ENCODE data around the gene KCNMB2.
"Not testable (repeated sequence)": the region's sequence is repeated elsewhere in the genome, so short reads cannot be mapped to it uniquely, and the experiment has no call there.

The KCNMB2 gene

DNA sequence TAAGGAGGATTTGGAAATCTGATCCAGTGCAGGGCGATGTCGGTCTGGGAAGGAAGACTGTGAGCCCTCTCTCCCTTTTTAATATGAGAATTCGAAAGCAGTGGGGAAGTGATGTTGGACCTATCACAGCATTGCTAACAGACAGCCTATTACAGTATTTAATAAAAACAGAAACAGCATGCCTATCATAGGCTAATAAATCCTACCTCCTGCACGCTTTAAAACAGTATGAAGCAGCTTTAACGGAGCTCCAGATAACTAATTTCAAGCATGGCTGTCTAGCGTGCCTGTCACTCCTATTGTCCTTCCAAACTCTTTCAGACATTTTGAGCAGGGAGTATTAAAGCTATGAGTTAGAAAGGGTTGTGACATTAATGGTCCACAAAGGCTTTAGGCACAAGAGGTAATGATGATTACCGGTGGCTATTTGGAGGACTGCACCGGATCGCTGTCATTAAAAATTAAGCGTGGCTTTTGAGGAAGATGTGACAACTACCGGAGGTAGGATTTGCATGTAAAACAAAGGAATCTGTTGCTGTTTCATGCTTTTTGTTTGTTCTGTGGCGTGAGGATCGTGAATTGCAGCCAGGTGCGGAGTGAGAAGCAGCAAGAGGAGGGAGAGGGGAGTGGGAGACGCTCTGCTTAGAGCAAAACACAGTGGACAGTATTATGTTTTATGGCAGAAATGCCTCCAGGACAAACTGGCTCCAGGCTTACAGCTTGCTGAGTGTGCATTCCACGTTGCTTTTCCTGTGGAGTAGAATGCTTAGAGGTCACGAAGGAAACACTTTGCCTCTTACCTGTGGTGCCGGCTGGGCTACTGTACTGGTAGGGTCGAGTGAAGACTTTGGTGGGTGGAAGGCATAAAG is at the start of gene KCNMB2:
Gene KCNMB2 (plus strand): TSS at position 226 of the 869 bp plus-strand sequence.
- no peak for DNase-seq (ENCODE audit: low read depth in 2 of 2)

DNA sequence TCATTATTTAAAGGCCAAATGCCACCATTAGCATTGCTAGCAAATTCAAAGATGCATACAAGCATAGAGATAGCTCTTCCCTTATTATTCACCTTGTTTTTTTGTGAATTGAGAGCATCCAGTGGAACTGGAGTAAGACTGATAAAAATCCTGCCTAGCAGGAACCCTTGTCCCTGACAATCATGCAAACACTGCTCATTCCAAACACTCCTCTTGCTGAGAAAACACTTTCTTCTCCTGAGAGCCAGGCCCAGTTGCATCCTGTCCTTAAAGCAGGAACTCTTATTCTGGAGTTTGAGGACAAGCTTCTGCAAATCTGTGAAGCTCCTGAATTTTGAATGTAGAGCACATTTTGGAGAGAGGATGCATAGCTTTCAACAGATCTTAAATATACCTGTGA is 49.3 kb upstream of the KCNMB2 start:
- no peak for DNase-seq (ENCODE audit: low read depth in 2 of 2)

DNA sequence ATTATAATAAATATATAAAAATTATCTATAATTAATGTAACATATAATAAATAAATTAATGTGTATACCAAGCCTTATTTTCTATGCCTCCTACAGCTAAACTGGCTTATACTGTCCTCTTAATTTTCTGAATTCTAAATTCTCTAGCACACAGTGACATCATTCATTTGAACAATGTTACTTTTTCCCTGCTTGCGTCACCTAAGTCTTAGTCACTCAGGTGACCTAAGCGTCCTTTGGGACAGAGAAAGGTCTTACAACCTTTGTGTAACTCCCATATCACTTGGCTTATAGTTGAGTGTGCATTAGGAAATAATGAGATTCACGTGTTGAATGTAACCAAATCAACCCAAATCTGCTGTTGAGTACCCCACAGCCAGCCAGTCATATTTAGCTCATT is 48.5 kb upstream of the KCNMB2 start:
- DNase-seq (ENCODE audit: low read depth in 2 of 2), result no peak

DNA sequence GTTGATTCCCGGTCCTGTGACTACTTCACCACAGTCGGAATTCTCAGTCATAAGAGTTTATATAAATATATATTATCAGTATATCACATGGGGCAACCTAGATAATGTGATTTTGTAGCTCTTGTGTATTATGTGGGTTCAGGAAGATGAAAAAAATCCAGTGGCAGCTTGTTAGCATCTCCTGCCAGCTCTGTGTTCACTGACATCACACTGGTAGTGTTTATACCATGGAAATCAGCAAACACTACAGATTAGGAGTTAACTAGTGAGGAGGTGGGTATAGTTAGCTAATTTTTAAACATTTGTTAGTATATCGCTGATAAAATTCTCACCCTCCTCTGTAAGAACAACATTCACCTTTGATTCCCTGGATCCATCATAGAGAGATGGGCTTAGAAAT is 44.5 kb upstream of the KCNMB2 start:
- DNase-seq (ENCODE audit: low read depth in 2 of 2), result no peak

DNA sequence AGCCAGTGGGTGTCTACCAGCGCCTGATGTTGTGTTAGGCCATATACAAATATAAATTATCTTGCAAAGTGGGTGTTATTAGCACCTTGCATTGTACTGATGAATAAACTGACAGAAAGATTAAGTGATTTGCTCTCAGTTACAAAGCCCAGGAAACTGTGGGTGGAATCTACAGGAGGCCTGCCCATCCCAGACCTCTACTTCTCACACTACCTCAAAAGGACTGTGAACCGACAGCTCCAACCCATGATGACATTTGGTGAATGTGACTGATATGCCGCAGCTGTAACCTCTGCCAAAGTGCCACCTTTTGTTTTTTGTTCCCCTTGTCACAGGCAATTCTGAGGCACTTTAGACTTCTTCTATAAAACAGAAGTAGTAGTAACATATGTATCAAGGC is 43.7 kb upstream of the KCNMB2 start:
- no peak for DNase-seq (ENCODE audit: low read depth in 2 of 2)

DNA sequence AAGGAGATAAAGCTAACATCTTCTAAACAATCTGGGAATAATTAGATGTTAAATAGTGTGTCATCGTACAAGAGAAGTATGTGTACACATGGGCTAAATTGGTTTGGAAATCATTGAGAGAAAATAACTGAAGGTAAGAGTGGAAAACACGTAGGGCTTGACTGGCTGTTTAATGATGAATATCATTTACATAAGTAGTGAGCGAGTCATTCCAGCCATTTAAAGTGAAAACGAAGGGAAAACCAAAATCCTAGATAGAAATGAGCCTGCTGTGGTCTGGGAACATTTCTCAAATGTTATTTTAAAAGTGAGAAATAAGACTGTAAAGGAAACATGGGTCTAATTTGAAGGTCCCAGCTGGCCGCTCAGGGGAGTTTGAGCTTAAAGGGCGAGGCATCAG is 41.9 kb upstream of the KCNMB2 start:
- no peak for DNase-seq (ENCODE audit: low read depth in 2 of 2)

DNA sequence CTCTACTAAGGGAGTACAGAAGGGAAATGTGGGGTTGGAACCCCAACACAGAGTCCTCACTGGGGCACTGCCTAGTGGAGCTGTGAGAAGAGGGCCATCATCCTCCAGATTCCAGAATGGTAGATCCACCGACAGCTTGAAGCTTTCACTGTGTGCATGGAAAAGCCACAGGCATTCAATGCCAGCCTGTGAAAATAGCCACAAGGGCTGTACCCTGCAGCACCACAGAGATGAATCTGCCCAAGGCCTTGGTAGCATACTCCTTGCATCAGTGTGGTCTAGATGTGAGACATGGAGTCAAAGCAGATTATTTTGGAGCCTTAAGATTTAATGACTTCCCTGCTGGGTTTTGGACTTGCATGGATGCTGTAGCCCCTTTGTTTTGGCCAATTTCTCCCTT is 39.3 kb upstream of the KCNMB2 start:
- no peak for DNase-seq (ENCODE audit: low read depth in 2 of 2)

DNA sequence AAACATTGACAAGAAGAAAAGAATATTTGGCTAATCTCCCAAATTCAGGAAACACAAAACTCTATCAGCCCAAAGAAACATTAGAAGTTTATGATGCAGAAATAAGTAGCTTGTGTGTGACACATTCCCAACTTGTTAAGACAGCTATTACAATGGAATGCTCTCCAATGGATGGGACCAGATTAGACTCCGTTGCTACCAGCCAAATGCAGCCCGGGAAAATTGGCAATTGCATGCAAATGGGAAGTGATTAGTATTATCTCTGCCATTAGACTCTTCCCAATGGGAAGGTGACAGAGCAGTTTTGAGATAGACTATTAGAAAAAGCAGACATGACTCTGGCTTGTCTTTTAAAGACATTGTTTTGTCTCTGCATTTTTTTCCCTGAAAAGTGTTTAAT is 37.4 kb upstream of the KCNMB2 start:
- no peak for DNase-seq (ENCODE audit: low read depth in 2 of 2)

DNA sequence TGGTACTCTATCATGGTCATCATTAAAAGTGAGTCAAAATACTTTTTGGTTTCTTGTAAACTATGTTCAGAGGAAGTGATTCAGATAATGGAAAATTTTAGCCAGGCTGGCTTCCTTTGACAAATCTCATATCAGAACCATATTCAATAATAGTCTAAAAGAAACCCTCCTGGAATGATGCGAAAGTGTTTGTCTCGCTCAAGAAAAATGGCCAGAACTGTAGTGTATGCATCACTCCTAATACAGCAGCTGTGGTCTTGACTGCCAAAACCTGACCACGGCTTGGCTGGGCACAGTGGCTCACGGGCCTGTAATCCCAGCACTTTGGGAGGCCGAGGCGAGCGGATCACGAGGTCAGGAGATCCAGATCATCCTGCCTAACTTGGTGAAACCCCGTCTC is 35.6 kb upstream of the KCNMB2 start:
- no peak for DNase-seq (ENCODE audit: low read depth in 2 of 2)

DNA sequence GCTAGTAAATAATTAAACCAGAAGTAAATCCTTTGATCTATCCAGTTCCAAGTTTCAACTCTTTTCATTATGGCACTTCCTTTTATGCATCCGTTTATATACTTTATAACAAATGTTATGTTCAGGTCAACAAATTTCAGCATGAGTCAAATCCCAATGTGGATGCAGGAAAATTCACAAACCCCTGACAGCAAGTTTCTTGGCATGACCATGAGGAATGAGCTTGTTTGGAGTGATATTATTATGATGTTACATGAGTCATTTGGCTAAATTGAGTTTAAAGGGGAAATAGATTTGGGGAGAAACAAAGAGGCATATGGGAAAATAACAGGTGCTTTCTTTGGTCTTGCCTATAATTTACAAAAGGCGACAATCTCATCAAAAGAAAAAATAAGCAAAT is 32.1 kb upstream of the KCNMB2 start:
- no peak for DNase-seq (ENCODE audit: low read depth in 2 of 2)

DNA sequence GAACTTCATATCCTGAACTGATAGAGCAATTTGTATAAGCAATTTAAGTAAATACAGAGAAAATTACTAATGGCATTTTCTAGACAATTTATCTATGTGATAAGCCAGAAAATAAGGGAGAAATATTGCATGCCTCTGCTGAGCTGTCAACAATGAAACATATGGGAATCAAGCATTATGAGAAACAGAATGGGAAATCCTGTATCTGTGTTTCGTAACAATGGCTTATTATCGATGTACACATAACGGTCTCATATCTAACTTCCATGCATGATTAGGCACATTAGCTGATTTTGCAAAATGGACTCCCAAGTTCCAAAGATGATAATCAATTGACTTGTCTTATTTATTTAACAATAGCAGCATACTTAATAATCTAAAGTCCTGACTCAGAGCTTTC is 30.4 kb upstream of the KCNMB2 start:
- no peak for DNase-seq (ENCODE audit: low read depth in 2 of 2)

DNA sequence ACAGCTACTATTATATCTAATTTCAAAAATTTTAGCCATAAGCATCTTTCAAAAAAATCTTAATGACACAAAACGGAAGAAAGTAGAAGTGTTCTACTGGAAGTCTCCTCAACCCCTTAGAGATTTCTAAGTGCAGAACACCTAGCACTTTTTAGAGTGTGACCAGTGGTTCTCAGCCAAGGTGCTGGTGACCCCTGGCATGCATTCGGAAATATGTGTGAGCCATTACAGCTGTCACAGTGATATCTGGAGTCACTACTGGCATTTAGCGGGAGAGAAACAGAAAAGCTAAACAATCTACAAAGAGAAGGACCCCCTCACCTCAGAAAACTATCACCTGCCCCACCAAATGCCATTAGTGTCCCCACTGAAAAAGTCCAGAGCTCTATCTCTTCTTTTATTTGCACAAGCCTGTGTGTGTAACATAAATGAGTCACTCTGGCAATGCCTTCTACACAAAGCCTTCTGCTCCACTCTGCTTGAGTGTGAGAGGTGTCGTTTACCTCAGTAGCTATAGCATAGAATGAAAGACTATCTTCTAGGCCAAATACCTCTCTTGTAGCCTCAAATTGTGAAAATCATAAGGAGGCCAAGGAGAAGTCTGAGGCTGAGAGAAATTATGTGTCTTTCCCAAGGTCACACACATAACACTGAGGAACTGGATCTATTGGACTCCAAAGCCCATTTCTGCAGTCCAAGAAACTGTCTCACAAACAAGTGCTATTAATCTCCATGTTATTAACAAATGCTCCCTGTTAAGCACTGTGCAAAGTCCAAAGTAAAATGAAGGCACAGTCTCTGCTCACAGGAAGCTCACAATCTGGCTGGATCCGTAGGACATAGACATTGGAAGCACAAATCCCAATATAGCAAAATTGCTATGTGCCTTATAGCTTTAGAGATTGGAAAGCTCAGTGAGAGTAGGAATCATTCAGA is 28.5 kb upstream of the KCNMB2 start:
- no peak for DNase-seq (ENCODE audit: low read depth in 2 of 2)

DNA sequence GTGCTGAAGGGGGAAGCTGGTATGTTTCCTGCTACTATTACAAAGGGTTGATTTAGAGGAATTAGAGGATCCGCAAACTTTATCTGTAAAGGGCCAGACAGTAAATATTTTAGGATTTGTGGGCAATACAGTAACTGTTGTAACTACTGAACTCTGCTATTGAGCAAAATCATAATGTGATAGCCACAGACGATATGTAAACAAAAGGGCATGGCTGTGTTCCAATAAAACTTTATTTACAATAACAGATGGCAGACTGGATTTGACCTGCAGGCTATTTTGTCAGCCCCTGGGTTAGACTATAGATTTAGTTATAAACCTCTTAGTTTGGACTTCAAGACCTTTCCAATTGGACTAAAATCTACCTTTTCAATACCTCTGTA is 27.8 kb upstream of the KCNMB2 start:
- DNase-seq (ENCODE audit: low read depth in 2 of 2), result no peak

DNA sequence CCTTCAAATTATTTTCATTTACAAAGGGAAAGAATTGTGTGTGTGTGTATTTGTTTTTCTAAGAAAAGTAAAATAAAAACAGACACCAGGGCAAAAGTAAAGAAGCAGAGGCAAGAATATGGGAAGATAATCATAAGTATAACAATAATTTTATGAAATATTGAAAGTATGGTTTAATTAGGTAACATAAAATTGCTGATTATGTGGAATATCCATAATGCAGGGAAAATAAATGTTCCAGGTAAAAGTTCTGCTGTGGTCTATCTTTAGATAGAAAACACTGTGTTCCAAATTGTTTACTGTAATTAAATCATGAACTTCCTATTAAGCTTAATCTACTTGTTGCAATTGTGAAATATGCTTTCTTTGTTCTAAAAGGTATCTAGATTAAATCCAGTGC is 25.7 kb upstream of the KCNMB2 start:
- DNase-seq (ENCODE audit: low read depth in 2 of 2), result no peak

DNA sequence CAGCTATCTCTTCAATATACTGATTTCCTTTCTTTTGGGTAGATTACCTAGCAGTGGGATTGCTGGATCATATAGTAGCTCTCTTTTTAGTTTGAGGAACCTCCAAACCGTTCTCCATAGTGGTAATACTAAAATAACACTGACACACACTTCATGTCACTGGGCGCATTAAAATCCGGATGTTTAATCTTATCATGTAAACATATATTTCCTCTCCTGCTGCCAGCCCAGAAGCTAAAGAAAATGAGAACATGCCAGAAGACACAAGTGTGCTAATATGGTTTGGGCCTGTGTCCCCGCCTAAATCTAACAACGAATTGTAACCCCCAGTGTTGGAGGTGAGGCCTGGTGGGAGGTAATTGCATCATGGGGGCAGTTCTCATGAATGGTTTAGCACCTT is 23.6 kb upstream of the KCNMB2 start:
- no peak for DNase-seq (ENCODE audit: low read depth in 2 of 2)

DNA sequence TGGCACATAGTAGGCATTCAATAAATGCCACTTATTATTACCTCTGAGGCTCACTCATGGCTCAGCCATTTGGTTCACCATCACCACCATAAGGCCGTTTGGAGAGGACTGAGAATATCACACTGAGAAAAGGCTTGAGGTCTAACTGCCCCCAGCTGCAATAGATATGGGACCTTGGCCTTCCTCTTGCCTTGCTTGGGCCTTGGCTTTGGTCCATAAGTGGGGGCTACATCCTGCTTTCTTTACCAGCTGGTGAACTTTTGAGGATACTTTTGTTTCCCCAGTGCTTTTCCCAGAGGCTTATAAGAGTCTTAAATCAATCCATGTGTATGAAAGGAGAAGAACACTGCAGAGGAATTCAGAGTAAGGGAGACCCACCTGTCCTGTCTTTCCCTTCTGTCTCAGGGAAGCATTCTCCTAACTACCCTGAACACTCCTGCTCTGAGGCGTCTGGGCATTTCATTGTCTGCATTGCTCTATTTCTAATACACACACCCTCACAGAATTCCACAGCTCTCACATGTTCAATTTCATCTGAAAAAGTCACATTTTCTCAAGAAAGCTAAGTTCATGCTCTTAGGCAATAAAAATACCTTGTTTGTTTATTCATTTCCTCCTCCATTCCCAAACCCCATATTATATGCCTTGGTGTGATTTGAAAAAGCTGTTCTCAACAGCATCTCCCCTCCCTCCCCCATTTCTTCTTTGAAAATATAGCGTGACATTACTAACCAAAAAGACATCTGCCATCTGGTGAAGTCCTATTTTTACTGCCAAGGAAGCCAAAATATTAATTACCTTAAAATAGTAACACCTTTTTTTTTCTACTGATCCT is 22.5 kb upstream of the KCNMB2 start:
- no peak for DNase-seq (ENCODE audit: low read depth in 2 of 2)

DNA sequence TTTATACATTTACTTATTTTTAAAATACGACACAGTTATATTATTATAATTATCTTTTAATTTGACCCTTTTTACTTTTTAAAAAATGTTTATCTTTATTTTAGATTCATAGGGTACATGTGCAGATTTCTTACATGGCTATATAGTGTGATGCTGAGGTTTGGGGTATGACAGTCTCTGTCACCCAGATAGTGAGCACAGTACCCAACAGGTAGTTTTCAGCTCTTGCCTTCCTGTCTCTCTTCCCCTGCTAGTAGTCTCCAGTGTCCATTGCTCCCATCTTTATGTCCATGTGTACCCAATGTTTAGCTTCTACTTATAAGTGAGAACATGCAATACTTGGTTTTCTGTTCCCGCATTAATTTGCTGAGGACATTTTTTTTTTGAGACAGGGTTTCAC is 21.8 kb upstream of the KCNMB2 start:
- no peak for DNase-seq (ENCODE audit: low read depth in 2 of 2)

DNA sequence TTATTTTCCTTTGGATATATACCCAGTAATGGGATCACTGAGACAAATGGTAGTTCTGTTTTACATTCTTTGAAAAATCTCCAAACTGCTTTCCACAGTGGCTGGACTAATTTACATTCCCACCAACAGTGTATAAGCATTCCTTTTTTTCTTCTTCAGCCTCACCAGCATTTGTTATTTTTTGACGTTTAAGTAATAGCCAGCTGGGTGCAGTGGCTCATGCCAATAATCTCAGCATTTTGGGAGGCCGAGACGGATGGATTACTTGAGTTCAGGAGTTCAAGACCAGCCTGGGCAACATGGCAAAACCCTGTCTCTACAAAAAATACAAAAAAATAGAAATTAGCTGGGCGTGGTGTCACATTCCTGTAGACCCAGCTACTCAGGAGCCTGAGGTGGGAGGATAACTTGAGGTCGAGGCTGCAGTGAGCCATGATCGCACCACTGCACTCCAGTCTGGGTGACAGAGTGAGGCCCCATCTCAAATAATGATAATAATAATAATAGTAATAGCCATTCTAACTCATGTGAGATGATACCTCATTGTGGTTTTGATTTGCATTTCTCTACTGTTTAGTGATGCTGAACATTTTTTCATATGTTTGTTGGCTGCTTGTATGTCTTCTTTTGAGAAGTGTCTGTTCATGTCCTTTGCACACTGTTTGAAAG is 21.0 kb upstream of the KCNMB2 start:
- not testable (repeated sequence) for DNase-seq (ENCODE audit: low read depth in 2 of 2)

DNA sequence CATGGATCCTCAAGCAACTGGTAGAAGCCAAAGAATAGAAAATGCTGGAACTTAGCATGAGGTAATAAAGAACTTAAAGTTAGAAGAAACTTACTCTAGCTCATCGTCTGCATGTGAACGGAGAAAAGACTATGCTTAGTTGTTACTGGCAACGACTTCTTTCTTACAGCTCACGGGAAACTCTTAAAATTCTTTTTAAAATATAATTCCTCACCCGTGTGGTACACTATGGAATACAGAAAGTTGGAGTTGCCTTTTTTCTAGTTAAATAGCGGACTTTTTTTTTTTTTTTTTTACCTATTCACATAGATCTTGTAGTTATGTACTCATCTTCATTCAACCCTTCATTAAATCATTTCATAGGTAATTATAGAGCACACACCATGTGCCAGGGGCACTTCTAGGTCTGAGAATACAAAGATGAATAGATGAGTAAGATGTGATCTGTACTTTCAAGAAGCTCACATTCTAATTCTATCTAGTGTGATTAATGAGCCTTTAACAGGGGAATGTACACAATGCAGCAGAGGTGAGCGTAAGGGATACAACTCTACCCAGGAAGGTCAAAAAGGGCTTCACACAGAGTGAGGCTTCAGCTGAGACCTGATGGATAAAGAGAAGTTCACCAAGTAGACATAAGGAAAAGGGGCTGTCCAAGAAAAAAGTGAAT is 18.4 kb upstream of the KCNMB2 start:
- DNase-seq (ENCODE audit: low read depth in 2 of 2), result no peak

DNA sequence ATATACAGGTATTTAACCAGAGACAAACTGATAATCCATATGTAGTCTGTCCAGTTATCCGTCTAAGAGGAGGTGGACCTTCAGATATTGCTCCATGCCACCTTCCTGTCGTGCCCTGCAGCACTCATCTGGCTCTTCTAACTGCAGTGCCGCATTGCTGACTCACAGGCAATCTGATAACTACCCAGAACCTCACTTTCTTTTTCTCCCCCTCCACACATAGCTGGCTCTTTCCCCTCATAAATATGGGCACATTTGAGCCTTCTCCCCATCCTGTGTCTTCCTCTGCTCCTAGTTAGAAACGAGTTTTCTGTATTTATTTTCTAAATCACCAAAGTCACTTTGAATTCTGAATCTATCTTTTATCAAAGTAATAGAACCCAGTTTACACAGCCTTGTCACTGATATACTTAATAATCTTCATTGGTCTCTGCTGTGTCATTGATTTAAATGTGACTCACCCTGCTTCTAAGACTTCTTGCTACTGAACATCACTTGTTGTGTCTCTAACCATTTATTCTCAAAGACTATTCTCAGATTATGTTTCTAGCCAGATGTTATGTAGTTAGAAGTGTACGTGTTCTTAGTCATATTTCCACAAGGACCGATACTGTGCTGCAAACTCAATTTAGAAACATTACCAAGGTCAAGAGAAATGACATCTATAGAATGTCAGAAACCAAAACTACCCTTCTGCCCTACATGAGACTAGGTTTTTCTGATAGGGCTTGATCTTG is 17.4 kb upstream of the KCNMB2 start:
- no peak for DNase-seq (ENCODE audit: low read depth in 2 of 2)

Measured in stimulated activated CD4-positive, alpha-beta T cell treated with anti-CD3 and anti-CD28 coated beads, Interleukin-12 subunit alpha, Interleukin-12 subunit beta, amount 100 ng/mL, for 24 hours (primary cell).